ENCODE data around the gene GPR142.

GPR142 gene

DNA sequence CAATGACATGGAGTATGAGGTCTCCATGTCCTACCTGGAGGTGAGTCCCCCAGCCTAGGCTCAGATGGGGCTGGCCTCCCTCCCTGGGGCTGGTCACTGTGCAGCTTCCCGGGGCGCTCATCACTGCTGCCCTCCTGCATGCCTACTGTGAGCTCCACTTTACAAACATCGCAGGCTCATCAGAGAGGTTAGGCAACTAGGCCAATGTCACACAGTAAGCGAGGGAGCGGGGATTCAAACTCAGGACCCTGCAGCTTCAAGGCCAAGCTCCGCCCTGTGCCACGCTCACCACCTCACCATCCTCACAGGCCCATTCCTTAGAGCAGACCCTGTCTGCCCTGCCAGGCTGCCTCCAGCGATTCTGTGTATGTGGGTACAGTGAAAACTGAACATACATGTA is 24.2 kb upstream of the GPR142 start:
- no peak for DNase-seq (ENCODE audit: low read depth, low spot score)
- CTCF ChIA-PET: no interaction called here
- no peak overlapping the region for H3K4me3 ChIP-seq (ENCODE audit: low read depth, low read length)
- POLR2A ChIA-PET: interaction anchor here (0.6 kb wide), 1 partner anchor 38 kb away, joined by 3 read pairs; no protein-coding TSS in a partner anchor
- TF ChIP-seq CTCF (IDR thresholded peaks at IDR 0.05; ENCODE audit: insufficient read depth, low read length, missing control alignments): no peak

GRCh38 chr17:74343526-74344284 is 23.6 kb upstream of the GPR142 start:
- CTCF ChIA-PET: no interaction called here
- TF ChIP-seq CTCF (IDR thresholded peaks at IDR 0.05; ENCODE audit: insufficient read depth, low read length, missing control alignments): no peak
- no peak overlapping the region for H3K4me3 ChIP-seq (ENCODE audit: low read depth, low read length)
- no peak for DNase-seq (ENCODE audit: low read depth, low spot score)
- POLR2A ChIA-PET: no interaction called here

GRCh38 chr17:74344658-74345057 is 22.6 kb upstream of the GPR142 start:
- H3K4me3 ChIP-seq (ENCODE audit: low read depth, low read length): no peak overlapping the region
- no peak for TF ChIP-seq CTCF (IDR thresholded peaks at IDR 0.05; ENCODE audit: insufficient read depth, low read length, missing control alignments)
- ChIA-PET POLR2A (no interaction called here), CTCF (no interaction called here)
- DNase-seq (ENCODE audit: low read depth, low spot score): no peak

DNA sequence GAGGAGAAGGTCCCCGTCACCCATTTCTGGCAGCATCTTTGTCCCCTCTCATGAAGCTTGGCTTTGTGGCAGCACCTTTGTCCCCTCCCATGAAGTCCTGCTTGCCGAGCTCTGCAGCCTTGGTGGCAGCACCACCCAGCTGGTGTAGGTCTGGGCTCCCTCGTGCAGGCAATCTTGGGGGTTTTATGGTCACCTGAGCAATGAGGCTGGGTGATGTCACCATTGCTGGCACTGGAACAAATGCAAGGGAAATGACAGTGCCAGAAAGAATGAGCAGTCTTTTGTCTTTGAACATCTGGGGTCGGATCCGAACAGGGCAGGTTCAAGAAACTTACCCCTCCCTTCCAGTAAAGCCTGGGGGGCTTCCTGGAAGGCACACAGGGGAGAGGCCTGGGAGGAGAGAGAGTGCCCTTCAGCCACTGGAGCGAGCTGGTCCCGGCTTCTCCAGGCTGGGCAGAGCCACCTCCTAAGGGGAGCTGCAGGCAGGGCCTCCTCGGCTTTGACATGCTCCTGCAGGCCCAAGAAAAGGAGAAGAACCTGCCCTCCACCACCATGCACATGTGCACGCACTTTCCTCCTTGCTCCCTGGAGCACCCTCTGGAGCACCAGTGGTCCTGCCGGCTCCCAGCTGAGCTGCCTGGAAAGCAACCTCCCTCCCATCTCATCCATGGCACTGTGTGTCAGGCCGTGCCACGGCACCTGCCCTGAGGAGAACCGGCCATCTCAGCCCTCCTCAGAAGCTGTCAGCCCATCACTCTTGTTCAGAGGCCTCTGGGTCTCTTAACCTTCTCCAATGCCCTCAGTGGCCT is 21.7 kb upstream of the GPR142 start:
- no peak for TF ChIP-seq CTCF (IDR thresholded peaks at IDR 0.05; ENCODE audit: insufficient read depth, low read length, missing control alignments)
- no peak overlapping the region for H3K4me3 ChIP-seq (ENCODE audit: low read depth, low read length)
- ChIA-PET CTCF (interaction anchor here (0.7 kb wide), 1 partner anchor 22 kb away, joined by 3 read pairs; the partner anchor contains the start of gene GPR142), POLR2A (no interaction called here)
- no peak for DNase-seq (ENCODE audit: low read depth, low spot score)

- no peak for TF ChIP-seq CTCF (IDR thresholded peaks at IDR 0.05; ENCODE audit: insufficient read depth, low read length, missing control alignments)
- DNase-seq (ENCODE audit: low read depth, low spot score): no peak
- POLR2A ChIA-PET: no interaction called here
- no peak overlapping the region for H3K4me3 ChIP-seq (ENCODE audit: low read depth, low read length)
- CTCF ChIA-PET: interaction anchor here (1.0 kb wide), 1 partner anchor 20 kb away, joined by 3 read pairs; the partner anchor contains the start of gene GPR142
These were observed 19.7 kb upstream of the GPR142 start for GRCh38 chr17:74347646-74348045.

- ChIA-PET POLR2A (no interaction called here), CTCF (no interaction called here)
- H3K4me3 ChIP-seq (ENCODE audit: low read depth, low read length): no peak overlapping the region
- no peak for TF ChIP-seq CTCF (IDR thresholded peaks at IDR 0.05; ENCODE audit: insufficient read depth, low read length, missing control alignments)
- DNase-seq (ENCODE audit: low read depth, low spot score): no peak
These were observed 18.2 kb upstream of the GPR142 start for GRCh38 chr17:74349120-74349519.
